Measurements from ENCODE around the gene OTOL1. TPM values are rescaled to one million over a fixed set of nuclear protein-coding genes. Genes with fewer than 3 reads are reported as not detected.

Gene OTOL1
- total and polyA plus RNA-seq, 8 donors, result not detected

- H3K9me3 ChIP-seq, result no peaks in the 10 kb centered on the region
These were observed 34.5 kb upstream of the OTOL1 start for GRCh38 chr3:161462138-161462537.

GRCh38 chr3:161471211-161471610, 25.4 kb upstream of the OTOL1 start:
- intact Hi-C loops (cut with DNase I), result no loop called here
- no peak for TF ChIP-seq CTCF (IDR thresholded peaks at IDR 0.05)
- 90 to 94% methylated on average over 1 of the region's 1 CpG for WGBS, 2 donors
- Histone ChIP-seq H3K9me3 (no peaks in the 10 kb centered on the region), H3K4me1 (no peaks in the 10 kb centered on the region), H3K4me3 (no peak overlapping the region), H3K27ac (no peak overlapping the region), H3K27me3 (no peaks in the 10 kb centered on the region), H3K36me3 (no peaks in the 10 kb centered on the region)
- no peak for DNase-seq
- no peak for FAIRE-seq
- ATAC-seq, result no peak

More at GRCh38 chr3:161462138-161462537, 34.5 kb upstream of the OTOL1 start:
- Histone ChIP-seq H3K27ac (no peak overlapping the region), H3K4me1 (no peaks in the 10 kb centered on the region), H3K36me3 (no peaks in the 10 kb centered on the region), H3K4me3 (no peak overlapping the region), H3K27me3 (no peaks in the 10 kb centered on the region)
- no peak for DNase-seq
- ATAC-seq, result no peak
- TF ChIP-seq CTCF (IDR thresholded peaks at IDR 0.05), result no peak
- no peak for FAIRE-seq
- intact Hi-C loops (cut with DNase I), result no loop called here

DNA sequence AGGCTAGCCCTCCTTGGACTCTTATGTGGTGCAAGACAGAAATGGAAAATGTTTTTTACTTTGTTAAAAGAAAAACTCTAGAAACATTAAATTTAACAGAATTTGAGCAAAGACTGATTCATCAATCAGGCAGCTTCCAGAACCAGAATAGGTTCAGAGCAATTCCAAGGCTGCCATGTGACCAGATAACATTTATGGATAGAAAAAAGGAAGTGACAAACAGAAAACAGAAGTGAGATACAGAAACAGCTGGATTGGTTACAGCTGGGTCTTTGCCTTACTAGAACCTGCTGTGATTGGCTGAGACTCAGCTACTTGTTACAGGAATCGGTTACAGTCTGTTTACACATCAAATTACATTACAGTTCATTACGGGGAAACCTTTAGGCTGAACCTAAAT, 22.5 kb upstream of the OTOL1 start:
- FAIRE-seq (no peak), DNase-seq (no peak), ATAC-seq (no peak)
- TF ChIP-seq CTCF (IDR thresholded peaks at IDR 0.05), result no peak
- no peak overlapping the region for H3K4me3 ChIP-seq
- intact Hi-C loops (cut with DNase I), result no loop called here
- 86 to 93% methylated on average over 2 of the region's 2 CpGs for WGBS, 2 donors
- H3K36me3 ChIP-seq, result no peaks in the 10 kb centered on the region
- no peaks in the 10 kb centered on the region for H3K9me3 ChIP-seq
- H3K27me3 ChIP-seq, result no peaks in the 10 kb centered on the region
- no peak overlapping the region for H3K27ac ChIP-seq
- no peaks in the 10 kb centered on the region for H3K4me1 ChIP-seq

- TF ChIP-seq CTCF (IDR thresholded peaks at IDR 0.05), result no peak
- Histone ChIP-seq H3K4me1 (no peaks in the 10 kb centered on the region), H3K36me3 (no peaks in the 10 kb centered on the region), H3K27ac (no peak overlapping the region), H3K27me3 (no peaks in the 10 kb centered on the region), H3K9me3 (no peaks in the 10 kb centered on the region), H3K4me3 (no peak overlapping the region)
- 88 to 93% methylated on average over 4 of the region's 4 CpGs for WGBS, 2 donors
- DNase-seq (no peak), ATAC-seq (no peak), FAIRE-seq (no peak)
- intact Hi-C loops (cut with DNase I), result no loop called here
These were observed 21.9 kb upstream of the OTOL1 start for GRCh38 chr3:161474741-161475140.

GRCh38 chr3:161475206-161475605, 21.4 kb upstream of the OTOL1 start:
- no peak for DNase-seq
- ATAC-seq, result no peak
- no peaks in the 10 kb centered on the region for H3K36me3 ChIP-seq
- TF ChIP-seq CTCF (IDR thresholded peaks at IDR 0.05), result no peak
- no peak for FAIRE-seq
- no peak overlapping the region for H3K4me3 ChIP-seq
- no peaks in the 10 kb centered on the region for H3K4me1 ChIP-seq
- H3K27ac ChIP-seq, result no peak overlapping the region
- intact Hi-C loops (cut with DNase I), result no loop called here
- no peaks in the 10 kb centered on the region for H3K27me3 ChIP-seq
- no peaks in the 10 kb centered on the region for H3K9me3 ChIP-seq

All from pancreas (tissue), 10 donors.